Suprapubic skin (tissue), 4 donors: ENCODE results near the gene AKAP12. TPM values are rescaled to one million over a fixed set of nuclear protein-coding genes. Genes with fewer than 3 reads are reported as not detected.

Source experiments
- DNase-seq, 2 donors: peaks; one replicate each; pipeline ENCODE4 v3.0.0-alpha.2; 2019; ENCODE audit warnings: low spot score in 2 of 2
- H3K27ac ChIP-seq: fragments of 200-600 bp; sonication (generic); one replicate; pipeline ENCODE4 v1.5.1; 2019
- H3K27me3 ChIP-seq: fragments of 200-600 bp; sonication (generic); one replicate; pipeline ENCODE4 v1.5.1; 2019
- H3K36me3 ChIP-seq: fragments of 200-600 bp; sonication (generic); one replicate; pipeline ENCODE4 v1.5.1; 2019
- H3K4me1 ChIP-seq: fragments of 200-600 bp; sonication (generic); one replicate; pipeline ENCODE4 v1.5.1; 2019
- H3K4me3 ChIP-seq: fragments of 200-600 bp; sonication (generic); one replicate; pipeline ENCODE4 v1.5.1; 2019; ENCODE audit warnings: mild to moderate bottlenecking
- H3K9me3 ChIP-seq: fragments of 200-600 bp; sonication (generic); one replicate; pipeline ENCODE4 v1.5.1; 2019
- EP300 ChIP-seq: sonication (generic); formaldehyde crosslinking; IDR thresholded peaks from one replicate; pipeline ENCODE4 v1.6.1; 2017; ENCODE audit warnings: antibody characterized with exemption
- POLR2A ChIP-seq, 2 donors: fragments of 450-650 bp; IDR thresholded peaks; one replicate each; pipeline ENCODE4 v1.6.1; 2017; ENCODE audit warnings: antibody characterized with exemption in 2 of 2, mild to moderate bottlenecking in 2 of 2, moderate library complexity in 2 of 2
- POLR2AphosphoS5 ChIP-seq, 3 donors: sonication (generic); formaldehyde crosslinking; IDR thresholded peaks; one replicate each; pipeline ENCODE4 v1.6.1; 2017; ENCODE audit warnings: antibody characterized with exemption in 3 of 3
- WGBS: methylation state at CpG from one replicate; pipeline ENCODE4 v1.1.5; 2018; 5-methylcytosine and 5-hydroxymethylcytosine counted together
- total RNA-seq, 4 donors: library from RNA; depleted of rRNA; stranded (reverse); fragments of >200 nt; gene quantifications; one replicate each; pipeline ENCODE4 v1.1.0, GENCODE V29; 2016
- TF ChIP-seq, protein P1 (sequence below), 2 donors: fragments of 200-600 bp in 1 of 2; fragments of 450-650 bp in 1 of 2; sonication (generic) in 1 of 2; IDR thresholded peaks; one replicate each; pipeline ENCODE4 v1.5.1; 2016 to 2019; ENCODE audit warnings: antibody characterized with exemption in 2 of 2, mild to moderate bottlenecking in 1 of 2, moderate library complexity in 1 of 2

Gene AKAP12
- total RNA-seq, 4 donors from 2014 or later: 7.2 to 20.1 (median 11.9) TPM

DNA sequence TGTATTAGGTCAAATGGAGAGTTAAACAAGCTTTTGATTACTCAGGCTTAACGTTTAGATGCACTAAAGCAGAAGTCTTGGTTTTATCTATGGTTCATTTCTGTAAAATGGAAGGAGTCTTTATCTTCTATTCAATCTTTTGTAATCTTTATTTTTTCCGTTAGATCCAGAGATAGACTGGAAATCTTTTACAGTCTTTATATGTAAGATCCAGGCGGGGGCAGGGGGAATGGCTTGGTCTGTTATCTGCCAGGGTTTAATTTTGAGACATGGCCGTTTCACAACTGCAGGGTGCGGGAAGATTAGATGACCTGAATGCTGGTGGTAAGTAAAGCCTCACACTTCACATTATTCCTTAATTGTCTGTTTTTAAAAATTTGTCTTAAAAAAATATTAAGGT is 3.7 kb downstream of the AKAP12 start:
- Histone ChIP-seq H3K27me3 (peaks cover 35% of the 10 kb centered on the region), H3K27ac (no peak overlapping the region), H3K36me3 (no peaks in the 10 kb centered on the region), H3K4me1 (peaks cover 21% of the 10 kb centered on the region), H3K9me3 (no peaks in the 10 kb centered on the region), H3K4me3 (no peak overlapping the region)
- no peak for TF ChIP-seq POLR2A (IDR thresholded peaks at IDR 0.05)
- TF ChIP-seq, protein P1, sequence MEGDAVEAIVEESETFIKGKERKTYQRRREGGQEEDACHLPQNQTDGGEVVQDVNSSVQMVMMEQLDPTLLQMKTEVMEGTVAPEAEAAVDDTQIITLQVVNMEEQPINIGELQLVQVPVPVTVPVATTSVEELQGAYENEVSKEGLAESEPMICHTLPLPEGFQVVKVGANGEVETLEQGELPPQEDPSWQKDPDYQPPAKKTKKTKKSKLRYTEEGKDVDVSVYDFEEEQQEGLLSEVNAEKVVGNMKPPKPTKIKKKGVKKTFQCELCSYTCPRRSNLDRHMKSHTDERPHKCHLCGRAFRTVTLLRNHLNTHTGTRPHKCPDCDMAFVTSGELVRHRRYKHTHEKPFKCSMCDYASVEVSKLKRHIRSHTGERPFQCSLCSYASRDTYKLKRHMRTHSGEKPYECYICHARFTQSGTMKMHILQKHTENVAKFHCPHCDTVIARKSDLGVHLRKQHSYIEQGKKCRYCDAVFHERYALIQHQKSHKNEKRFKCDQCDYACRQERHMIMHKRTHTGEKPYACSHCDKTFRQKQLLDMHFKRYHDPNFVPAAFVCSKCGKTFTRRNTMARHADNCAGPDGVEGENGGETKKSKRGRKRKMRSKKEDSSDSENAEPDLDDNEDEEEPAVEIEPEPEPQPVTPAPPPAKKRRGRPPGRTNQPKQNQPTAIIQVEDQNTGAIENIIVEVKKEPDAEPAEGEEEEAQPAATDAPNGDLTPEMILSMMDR (IDR thresholded peaks at IDR 0.05): no peak
- no peak for TF ChIP-seq POLR2AphosphoS5 (IDR thresholded peaks at IDR 0.05)
- WGBS: 83% methylated on average over 5 of the region's 5 CpGs
- no peak for DNase-seq

DNA sequence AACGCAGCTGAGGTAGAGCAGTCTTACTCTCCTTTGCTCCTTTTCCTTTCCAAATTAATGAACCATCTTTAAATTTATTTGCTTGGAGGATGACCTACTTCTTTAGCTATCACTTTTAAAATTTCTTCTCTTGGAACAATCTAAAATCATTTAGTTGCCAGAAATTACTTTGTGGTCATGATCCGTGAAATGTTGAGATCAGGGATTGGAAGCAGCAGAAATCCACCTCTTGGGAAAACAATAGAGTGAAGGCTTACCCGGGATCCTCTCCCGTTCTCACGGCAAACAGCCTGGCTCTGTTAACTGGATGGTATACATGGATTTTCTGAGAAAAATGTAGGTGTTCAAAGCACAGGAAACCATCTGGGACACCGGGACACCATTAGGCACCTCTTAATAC is 7.7 kb downstream of the AKAP12 start:
- H3K4me3 ChIP-seq: no peak overlapping the region
- no peaks in the 10 kb centered on the region for H3K4me1 ChIP-seq
- TF ChIP-seq POLR2A (IDR thresholded peaks at IDR 0.05) (no peak), EP300 (no peak), POLR2AphosphoS5 (IDR thresholded peaks at IDR 0.05) (no peak)
- TF ChIP-seq, protein P1 (IDR thresholded peaks at IDR 0.05): no peak
- no peaks in the 10 kb centered on the region for H3K36me3 ChIP-seq
- whole genome bisulfite sequencing: 75% methylated on average over 6 of the region's 6 CpGs
- H3K9me3 ChIP-seq: no peaks in the 10 kb centered on the region
- peaks cover 15% of the 10 kb centered on the region for H3K27me3 ChIP-seq
- DNase-seq: no peak
- no peak overlapping the region for H3K27ac ChIP-seq

DNA sequence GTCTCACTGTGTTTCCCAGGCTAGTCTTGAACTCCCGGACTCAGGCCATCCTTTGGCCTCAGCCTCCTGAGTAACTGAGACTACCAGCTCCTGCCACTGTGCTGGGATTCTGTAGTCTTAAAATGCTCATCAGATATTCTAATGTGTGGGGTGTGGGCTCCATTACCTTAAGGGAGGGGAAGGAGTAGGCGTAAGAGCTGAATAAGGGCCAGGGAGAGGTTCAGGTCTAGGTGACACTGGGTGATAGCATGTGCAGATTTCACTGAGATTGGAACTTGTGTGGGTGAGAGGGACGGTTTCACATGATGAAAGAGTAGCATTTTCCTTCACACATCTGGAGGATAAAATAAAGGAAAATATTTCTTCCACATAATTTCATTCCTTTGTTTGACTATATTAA is 8.5 kb downstream of the AKAP12 start:
- TF ChIP-seq EP300: no peak
- no peak for TF ChIP-seq POLR2A (IDR thresholded peaks at IDR 0.05)
- no peak for TF ChIP-seq POLR2AphosphoS5 (IDR thresholded peaks at IDR 0.05)
- TF ChIP-seq, protein P1 (IDR thresholded peaks at IDR 0.05): no peak
- H3K27me3 ChIP-seq: peaks cover 9% of the 10 kb centered on the region
- no peak for DNase-seq
- no peaks in the 10 kb centered on the region for H3K4me1 ChIP-seq
- H3K36me3 ChIP-seq: no peaks in the 10 kb centered on the region
- no peak overlapping the region for H3K4me3 ChIP-seq
- WGBS: 84% methylated on average over 3 of the region's 3 CpGs
- H3K9me3 ChIP-seq: no peaks in the 10 kb centered on the region
- no peak overlapping the region for H3K27ac ChIP-seq

DNA sequence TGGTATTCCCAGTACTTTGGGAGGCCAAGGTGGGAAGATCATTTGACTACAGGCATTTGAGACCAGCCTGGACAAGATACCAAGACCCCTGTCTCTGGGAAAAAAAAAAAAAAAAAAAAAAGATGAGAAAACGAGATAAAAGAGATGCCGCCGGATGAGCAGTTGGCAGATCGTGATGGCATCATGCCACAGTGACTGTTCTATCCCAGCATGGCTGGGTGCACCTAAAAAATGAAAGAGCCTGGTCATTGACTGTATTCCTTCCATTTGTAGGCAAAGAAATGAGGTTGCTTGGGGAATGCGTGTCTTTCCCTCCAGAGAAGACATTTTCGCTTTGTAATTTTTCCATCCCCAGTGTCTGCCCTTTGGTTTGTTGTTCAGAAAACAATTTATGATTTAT is 12.9 kb downstream of the AKAP12 start:
- WGBS: 73% methylated on average over 6 of the region's 6 CpGs
- no peak for DNase-seq
- no peaks in the 10 kb centered on the region for H3K27me3 ChIP-seq
- no peak overlapping the region for H3K4me3 ChIP-seq
- H3K36me3 ChIP-seq: no peaks in the 10 kb centered on the region
- H3K27ac ChIP-seq: no peak overlapping the region
- no peaks in the 10 kb centered on the region for H3K9me3 ChIP-seq
- peaks cover 3% of the 10 kb centered on the region for H3K4me1 ChIP-seq
- TF ChIP-seq EP300 (no peak), POLR2A (IDR thresholded peaks at IDR 0.05) (no peak)

DNA sequence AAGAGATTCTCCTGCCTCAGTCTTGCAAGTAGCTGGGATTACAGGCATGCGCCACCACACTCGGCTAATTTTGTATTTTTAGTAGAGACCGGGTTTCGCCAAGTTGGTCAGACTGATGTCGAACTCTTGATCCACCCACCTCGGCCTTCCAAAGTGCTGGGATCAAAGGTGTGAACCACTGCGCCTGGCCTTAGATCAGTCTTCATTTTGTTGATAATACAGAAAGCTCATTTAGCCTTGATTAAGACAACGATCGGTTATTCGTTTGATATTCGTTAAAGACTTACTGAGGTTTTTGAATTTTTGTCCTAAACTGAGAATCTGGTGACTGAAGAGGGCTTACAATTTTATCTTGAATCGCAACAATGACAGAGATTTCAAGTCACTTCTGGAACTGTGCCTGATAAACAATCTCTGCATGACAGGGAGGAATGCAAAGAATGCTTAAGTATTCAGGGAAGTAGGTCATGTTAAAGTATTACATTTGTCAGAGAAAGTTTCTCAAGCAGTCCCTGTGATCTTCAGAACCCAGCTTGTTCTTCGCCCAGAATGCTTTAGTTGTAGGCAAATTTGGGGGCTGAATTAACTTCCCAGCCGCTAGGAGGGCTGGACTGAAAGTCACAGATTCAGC is 14.8 kb downstream of the AKAP12 start:
- no peaks in the 10 kb centered on the region for H3K36me3 ChIP-seq
- no peaks in the 10 kb centered on the region for H3K27me3 ChIP-seq
- peaks cover 13% of the 10 kb centered on the region for H3K4me1 ChIP-seq
- H3K4me3 ChIP-seq: no peak overlapping the region
- TF ChIP-seq POLR2AphosphoS5 (IDR thresholded peaks at IDR 0.05) (no peak), POLR2A (IDR thresholded peaks at IDR 0.05) (no peak), EP300 (no peak)
- TF ChIP-seq, protein P1 (IDR thresholded peaks at IDR 0.05): no peak
- WGBS: 77% methylated on average over 13 of the region's 14 CpGs
- H3K27ac ChIP-seq: no peak overlapping the region
- H3K9me3 ChIP-seq: no peaks in the 10 kb centered on the region
- DNase-seq: no peak

DNA sequence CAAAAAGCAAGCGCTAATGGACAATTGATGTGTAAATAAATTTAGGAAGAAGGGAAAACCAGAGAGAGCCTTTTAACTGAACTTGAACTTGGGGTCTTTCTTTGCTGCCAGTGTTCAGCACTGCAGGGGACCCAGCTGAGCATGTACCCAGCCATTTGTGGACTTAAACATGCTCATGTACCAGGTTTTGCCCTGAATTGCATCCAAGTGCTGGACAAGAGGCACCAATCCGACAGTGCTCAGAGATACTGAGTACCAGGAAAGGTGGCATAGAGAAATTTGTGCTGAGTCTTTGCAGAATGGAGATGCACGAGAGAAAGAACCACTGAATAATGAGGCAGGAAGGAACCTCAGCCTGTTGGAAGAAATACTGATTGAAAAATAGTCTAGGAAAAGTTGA is 16.0 kb downstream of the AKAP12 start:
- H3K36me3 ChIP-seq: no peaks in the 10 kb centered on the region
- H3K27me3 ChIP-seq: no peaks in the 10 kb centered on the region
- TF ChIP-seq, protein P1 (IDR thresholded peaks at IDR 0.05): no peak
- TF ChIP-seq POLR2AphosphoS5 (IDR thresholded peaks at IDR 0.05) (no peak), EP300 (no peak), POLR2A (IDR thresholded peaks at IDR 0.05) (no peak)
- no peak for DNase-seq
- H3K9me3 ChIP-seq: no peaks in the 10 kb centered on the region
- 95% methylated on average over 3 of the region's 3 CpGs for WGBS
- no peak overlapping the region for H3K4me3 ChIP-seq
- no peak overlapping the region for H3K27ac ChIP-seq
- H3K4me1 ChIP-seq: peaks cover 13% of the 10 kb centered on the region
